Stimulated activated naive CD8-positive, alpha-beta T cell treated with anti-CD3 and anti-CD28 coated beads, Interleukin-15, Interleukin-2, amounts not matched to agents 100 U/mL and 50 U/mL, for 24 hours (primary cell): ENCODE data around the gene KRTAP10-1.

Experiments used
- ATAC-seq: fragments of 150-1000 bp; cut with Tn5 transposase; one replicate; pipeline ENCODE4 v1.10.0; 2021
- DNase-seq: peaks from one replicate; pipeline ENCODE4 v3.0.0; 2021

Gene KRTAP10-1

DNA sequence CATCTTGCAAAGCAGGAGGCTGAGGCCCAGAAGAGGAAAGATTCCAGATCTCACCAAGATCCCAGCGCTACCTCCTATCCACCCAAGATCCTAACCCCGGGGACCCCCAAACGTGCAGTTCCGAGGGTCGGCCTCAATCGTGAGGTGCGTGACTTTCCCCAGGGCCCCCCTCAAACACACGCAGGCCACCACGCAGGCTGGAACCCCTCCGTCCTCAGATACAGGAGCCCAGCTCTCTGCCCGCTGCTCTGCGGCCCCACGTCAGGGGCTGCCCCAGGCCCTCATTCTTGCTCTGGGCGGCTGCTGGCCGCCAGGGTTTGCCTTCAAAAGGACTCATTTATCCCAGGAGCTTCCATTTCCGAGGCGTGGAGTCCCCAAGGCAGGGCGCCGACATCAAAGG, 39.9 kb downstream of the KRTAP10-1 start:
- ATAC-seq (no peak), DNase-seq (no peak)

GRCh38 chr21:44499631-44500030, 40.4 kb downstream of the KRTAP10-1 start:
- no peak for ATAC-seq
- no peak for DNase-seq

DNA sequence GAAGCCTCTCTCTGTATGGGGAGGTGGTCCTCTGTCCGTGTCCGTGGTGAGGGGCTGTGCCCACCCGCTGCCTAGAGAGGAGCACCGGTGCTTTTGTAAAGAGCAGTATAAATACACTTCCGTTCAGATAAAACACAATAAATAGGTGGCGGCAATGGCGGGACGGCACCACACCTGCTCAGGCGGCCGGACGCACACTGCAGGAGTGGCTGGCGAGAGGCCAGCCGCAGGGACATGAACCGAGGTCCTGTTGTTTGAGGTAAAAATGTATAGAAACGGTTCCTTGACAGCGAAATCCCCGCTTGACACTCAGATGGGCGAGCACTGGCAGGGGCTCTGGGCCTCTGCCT, 40.8 kb downstream of the KRTAP10-1 start:
- DNase-seq (no peak), ATAC-seq (no peak)

DNA sequence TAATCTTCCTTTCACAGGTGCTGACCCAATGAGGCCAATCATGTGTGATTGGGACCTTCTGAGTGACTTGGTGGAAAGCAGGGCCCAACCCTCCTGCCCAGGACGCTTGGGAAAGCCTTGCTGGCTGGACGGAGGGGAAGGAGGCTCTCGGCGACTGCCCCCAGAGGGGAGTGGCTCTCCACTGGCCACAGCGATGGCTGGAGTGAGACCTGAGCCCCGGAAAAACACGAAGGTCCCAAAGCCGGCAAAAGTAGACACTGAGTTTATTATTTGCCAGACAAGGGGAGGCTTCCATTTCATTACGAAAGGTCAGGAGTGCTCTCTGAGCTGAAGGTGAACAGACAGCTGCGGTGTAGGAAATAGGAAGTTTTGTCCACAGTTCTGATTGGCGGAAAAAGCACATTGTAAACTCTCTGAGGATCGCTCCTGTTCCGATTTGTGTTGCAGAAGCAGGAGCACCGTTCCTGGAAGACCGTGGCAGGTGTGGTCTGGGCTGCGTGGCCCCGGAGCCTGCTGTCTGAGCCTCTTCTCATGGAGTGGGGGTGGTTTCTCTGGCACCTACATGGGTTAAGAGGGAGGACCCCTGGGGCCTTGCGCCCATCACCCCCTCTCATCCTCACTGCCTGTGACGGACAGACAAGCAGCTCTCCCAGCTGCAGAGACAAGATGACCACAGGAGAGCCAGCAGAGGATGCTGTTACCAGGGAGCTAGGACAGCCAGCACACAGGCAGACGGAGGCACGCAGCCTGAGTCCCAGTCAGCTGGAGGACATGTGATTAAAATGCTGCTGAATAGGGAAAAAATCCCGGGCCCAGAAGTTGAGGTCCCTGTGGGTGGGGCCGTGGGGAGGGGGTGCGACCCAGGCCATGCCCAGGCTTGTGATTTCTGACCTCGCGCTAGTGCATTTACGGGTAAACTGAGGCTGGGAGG, 41.5 kb downstream of the KRTAP10-1 start:
- ATAC-seq: no peak
- DNase-seq: no peak

- ATAC-seq: no peak
- no peak for DNase-seq
These were observed 42.3 kb downstream of the KRTAP10-1 start for GRCh38 chr21:44497703-44498126.

GRCh38 chr21:44496564-44497550, 43.1 kb downstream of the KRTAP10-1 start:
- DNase-seq (no peak), ATAC-seq (no peak)

GRCh38 chr21:44495611-44496563, 44.1 kb downstream of the KRTAP10-1 start:
- no peak for ATAC-seq

GRCh38 chr21:44494956-44495355, 45.0 kb downstream of the KRTAP10-1 start:
- DNase-seq (no peak), ATAC-seq (no peak)

More at GRCh38 chr21:44495611-44496563, 44.1 kb downstream of the KRTAP10-1 start:
- no peak for DNase-seq

- ATAC-seq (no peak), DNase-seq (no peak)
These were observed 45.6 kb downstream of the KRTAP10-1 start for GRCh38 chr21:44494418-44494817.

DNA sequence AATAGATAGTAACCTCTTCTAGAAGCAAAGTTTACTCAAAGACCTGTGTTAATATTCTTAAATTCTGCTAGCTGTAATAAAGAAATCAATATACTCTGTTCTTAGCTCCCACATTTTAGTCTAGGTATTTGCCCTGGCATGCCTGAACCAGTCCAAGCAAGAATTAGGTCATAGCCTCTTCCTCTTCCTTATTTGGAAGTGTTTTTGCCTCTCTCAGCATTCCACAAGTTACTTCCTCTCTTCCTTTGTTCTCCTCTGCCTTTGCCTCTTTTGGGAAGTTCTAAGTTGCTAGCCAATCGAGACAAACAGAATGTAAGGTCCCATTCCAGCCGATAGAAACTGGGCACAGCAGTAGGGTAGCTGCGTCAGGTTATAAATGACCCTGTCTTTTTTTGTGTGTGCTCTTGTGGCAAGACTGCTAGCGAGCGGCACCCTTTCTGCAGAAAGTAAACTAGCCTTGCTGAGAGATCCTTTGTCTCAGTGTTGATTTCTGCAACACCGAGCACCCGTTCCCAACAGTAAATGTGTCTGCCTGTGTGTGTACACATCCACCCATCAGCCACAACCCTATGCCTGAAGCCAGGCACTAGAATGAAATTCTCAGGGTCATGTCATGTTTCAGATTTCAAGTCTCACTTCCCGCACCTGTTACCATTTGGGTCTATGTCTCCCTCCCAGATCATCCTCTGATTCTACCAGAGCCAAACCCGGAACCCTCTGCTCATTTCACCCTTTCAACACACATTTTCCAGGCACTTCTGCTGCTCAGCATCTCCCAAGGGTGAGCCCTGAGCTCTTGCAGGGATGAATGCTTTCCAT, 47.2 kb downstream of the KRTAP10-1 start:
- no peak for ATAC-seq
- no peak for DNase-seq

- ATAC-seq (no peak), DNase-seq (no peak)
These were observed 49.2 kb downstream of the KRTAP10-1 start for GRCh38 chr21:44490816-44491215.

DNA sequence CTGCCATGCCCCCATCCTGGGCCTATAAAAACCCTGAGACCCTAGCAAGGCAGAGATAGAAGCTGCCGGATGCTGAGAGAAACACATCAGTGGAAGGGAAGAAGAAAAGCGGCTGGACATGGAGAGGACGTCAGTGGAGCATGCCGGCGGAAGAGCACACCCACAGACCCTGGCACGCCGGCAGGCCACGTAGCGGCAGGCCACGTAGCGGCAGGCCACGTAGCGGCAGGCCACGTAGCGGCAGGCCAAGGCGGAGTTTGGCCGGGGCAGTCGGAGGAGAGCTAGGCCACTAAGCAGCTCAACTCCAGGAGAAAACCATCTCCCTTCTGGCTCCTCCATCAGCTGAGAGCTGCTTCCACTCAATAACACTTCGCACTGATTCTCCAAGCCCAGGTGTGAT, 49.6 kb downstream of the KRTAP10-1 start:
- ATAC-seq (no peak), DNase-seq (no peak)

DNA sequence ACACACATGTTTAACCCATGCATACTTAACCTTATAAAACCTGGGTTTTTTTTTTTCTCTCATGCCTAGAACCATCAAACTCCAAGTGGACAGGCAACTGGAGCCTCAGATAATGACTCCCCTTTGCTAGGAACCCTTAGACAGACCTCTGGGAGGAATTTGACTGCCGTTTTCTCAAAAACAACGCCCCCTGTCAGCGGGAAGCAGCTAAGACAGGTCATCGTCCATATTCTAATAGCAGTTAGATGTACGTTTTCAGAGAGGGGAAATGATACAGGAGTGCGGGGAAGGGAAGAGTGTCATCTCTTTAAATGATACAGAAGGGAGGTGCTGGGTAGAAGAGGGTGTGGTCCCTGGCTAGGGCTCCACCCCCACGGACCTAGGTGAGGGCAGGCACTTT, 50.0 kb downstream of the KRTAP10-1 start:
- DNase-seq (no peak), ATAC-seq (no peak)
